Fibroblast of mammary gland (primary cell): ENCODE measurements around the gene SLC16A11.
"Not testable (repeated sequence)": the region's sequence is repeated elsewhere in the genome, so short reads cannot be mapped to it uniquely, and the experiment has no call there.

Source experiments
- DNase-seq: peaks from one replicate; pipeline ENCODE4 v3.0.0-alpha.2; 2010; ENCODE audit warnings: low read depth
- H3K4me3 ChIP-seq: 2 replicates; pipeline ENCODE4 v1.5.1; 2011; ENCODE audit warnings: low read depth, mild to moderate bottlenecking, low read length, moderate library complexity; ENCODE audit not compliant: control insufficient read depth
- TF ChIP-seq, protein P1 (sequence below): conservative IDR thresholded peaks from 2 replicates; pipeline ENCODE4 v1.5.1; 2011; ENCODE audit warnings: low read depth, low read length, inconsistent platforms; ENCODE audit not compliant: control insufficient read depth, insufficient read depth

Gene SLC16A11

DNA sequence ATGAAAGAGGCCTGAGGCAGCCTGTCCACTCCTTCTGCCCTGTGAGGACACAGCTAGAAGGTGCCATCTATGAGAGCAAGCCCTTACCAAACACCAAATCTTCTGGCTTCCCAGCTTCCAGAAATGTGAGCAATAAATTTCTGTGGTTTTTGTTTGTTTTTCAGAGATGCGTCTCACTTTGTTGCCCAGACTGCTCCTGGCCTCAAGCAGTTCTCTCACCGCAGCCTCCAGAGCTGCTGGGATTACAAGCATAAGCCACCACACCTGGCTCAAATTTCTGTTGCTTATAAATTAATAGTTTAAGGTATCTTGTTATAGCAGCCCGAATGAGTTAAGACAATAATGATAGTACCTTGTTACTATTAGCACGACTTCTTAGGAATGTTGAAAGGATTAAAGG, 12.5 kb upstream of the SLC16A11 start:
- TF ChIP-seq, protein P1, sequence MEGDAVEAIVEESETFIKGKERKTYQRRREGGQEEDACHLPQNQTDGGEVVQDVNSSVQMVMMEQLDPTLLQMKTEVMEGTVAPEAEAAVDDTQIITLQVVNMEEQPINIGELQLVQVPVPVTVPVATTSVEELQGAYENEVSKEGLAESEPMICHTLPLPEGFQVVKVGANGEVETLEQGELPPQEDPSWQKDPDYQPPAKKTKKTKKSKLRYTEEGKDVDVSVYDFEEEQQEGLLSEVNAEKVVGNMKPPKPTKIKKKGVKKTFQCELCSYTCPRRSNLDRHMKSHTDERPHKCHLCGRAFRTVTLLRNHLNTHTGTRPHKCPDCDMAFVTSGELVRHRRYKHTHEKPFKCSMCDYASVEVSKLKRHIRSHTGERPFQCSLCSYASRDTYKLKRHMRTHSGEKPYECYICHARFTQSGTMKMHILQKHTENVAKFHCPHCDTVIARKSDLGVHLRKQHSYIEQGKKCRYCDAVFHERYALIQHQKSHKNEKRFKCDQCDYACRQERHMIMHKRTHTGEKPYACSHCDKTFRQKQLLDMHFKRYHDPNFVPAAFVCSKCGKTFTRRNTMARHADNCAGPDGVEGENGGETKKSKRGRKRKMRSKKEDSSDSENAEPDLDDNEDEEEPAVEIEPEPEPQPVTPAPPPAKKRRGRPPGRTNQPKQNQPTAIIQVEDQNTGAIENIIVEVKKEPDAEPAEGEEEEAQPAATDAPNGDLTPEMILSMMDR: no peak
- no peak overlapping the region for H3K4me3 ChIP-seq
- DNase-seq: no peak

DNA sequence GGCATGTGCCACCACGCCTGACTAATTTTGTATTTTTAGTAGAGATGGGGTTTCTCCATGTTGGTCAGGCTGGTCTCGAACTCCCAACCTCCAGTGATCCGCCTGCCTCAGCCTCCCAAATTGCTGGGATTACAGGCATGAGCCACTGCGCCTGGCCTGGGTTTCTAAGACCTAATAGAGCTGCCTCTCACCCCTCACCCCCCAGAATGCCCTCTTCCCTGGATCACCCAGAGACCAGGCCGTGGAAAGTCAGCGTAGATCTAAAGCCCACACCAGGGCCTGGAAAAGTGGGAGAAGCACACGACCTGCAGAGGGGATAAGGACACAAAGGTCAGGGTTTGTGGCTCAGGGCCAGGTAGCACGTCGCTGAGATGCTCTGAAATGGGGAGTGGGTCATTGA, 6.7 kb upstream of the SLC16A11 start:
- not testable (repeated sequence) for DNase-seq, H3K4me3 ChIP-seq

DNA sequence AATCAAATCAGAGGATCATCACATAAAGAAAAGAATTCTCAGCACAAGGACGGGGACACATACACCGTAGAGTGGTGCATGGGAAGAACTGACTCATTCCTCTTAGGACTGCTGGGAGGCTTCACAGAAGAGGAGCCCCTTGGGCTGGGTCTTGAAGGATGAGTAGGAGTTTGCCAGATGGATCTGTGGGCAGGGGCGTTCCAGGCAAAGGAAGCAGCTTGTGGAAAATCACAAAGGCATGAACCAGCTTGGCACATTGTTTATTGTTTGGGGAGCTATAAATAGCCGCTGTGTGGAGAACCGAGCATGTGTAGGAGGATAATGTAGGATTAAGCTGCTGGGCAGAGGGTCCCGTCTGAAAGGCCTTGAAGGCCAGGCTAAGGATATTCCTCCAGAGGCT, 5.1 kb upstream of the SLC16A11 start:
- DNase-seq: no peak
- no peak overlapping the region for H3K4me3 ChIP-seq
- TF ChIP-seq, protein P1: no peak

DNA sequence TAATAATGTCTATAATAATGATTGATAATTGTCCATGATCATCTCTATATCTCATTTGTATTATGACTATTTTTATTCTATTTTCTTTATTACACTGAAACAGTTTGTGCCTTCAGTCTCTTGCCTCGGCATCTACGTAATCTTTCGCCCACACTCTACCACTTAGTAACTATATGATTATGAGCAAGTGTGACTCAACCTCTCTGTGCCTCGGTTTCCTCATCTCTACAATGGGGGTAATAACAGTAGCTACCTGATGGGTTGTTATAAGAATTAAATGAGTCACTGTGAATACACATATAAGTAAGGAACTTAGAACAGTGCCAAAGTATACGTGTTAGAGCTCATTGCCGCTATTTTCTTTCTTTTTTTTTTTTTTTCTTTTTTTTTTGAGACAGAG, 3.7 kb upstream of the SLC16A11 start:
- TF ChIP-seq, protein P1: no peak
- no peak for DNase-seq
- no peak overlapping the region for H3K4me3 ChIP-seq

DNA sequence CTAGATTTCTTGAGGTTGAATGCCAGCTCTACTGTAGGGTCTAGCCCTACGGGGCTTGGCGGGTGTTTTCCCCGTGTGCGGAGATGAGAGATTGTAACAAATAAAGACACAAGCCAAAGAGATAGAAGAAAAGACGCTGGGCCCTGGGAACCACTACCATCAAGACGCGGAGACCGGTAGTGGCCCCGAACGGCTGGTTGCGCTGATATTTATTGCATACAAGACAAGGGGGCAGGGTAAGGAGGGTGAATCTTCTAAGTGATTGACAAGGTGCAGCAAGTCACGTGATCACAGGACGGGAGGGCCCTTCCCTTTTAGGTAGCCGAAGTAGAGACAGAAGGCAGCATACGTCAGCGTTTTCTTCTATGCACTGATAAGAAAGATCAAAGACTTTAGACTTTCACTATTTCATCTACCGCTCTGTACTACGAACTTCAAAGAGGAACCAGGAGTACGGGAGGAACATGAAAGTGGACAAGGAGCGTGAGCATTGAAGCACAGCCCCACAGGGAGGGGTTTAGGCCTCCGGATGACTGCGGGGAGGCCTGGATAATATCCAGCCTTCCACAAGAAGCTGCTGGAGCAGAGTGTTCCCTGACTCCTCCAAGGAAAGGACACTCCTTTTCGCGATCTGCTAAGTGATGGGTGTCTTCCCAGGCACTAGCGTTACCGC, 3.0 kb upstream of the SLC16A11 start:
- not testable (repeated sequence) for DNase-seq, H3K4me3 ChIP-seq

DNA sequence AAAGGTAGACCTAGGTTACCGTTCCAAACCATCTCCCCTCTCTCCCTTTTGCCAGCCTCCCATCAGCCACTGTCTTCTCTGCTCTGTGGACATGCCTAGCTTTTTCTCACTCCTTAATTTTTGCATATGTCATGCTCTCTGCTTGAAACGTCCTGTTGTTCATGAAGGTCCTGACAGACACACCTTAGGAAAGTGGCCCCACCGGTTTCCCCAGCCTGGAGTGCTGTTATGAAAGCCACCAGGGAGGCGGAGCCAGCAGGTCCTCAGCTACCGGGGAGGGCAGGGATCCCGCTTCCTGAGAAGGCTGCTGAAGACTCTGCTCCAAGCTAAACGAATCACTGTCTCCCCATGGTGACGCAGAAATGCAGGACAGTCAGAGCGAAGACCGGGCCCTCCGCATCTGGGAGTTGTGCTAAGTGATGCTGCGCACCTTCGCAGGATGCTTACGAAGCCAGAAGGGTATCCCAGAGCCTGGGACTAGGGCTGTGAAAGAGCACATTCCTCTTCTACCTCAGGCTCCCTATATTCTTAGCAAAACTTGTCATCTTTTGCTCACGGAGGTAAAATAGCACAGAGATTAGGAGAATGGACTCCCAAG, 2.3 kb upstream of the SLC16A11 start:
- TF ChIP-seq, protein P1: no peak
- DNase-seq: no peak

DNA sequence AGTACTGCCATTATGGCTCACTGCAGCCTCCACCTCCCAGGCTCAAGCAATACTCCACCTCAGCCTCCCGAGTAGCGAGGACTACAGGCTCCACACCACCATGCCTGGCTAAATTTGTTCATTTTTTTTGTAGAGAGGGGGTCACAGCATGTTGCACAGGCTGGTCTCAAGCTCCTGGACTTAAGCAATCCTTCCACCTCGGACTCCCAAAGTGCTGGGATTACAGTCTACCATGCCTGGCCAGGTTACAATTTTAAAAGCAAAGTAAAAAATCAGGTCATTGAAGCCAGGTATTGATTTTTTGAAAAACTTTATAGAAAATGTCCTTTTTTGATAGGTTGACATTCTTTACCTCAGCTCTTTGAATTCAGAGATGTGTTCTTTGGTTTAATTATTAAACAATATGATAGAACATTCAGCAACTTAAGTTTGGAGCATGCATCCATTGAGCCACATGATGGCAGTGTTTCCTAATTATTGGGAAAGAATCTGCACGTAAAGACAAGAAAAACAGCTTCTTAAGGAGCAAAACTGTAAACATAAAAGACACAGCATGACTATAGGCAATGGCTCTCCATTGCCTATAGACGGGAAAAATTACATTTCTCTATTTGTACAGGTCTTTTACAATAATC, 1.7 kb upstream of the SLC16A11 start:
- peak; percentile 84 for DNase-seq
- H3K4me3 ChIP-seq: no peak overlapping the region
- TF ChIP-seq, protein P1: peak; percentile 88

More for the DNA sequence above, 2.3 kb upstream of the SLC16A11 start:
- H3K4me3 ChIP-seq: no peak overlapping the region
